Activated B cell treated with CpG ODN at 0.5 μM for 24 hours (primary cell): ENCODE data around the gene MYH7B. TPM values are rescaled to one million over a fixed set of nuclear protein-coding genes. Genes with fewer than 3 reads are reported as not detected.

Source experiments
- ATAC-seq: fragments of 200-7000 bp; cut with Tn5 transposase; one replicate; pipeline ENCODE4 v1.10.0; 2021; ENCODE audit warnings: low read depth, mild to moderate bottlenecking, moderate library complexity
- CTCF ChIA-PET: fragments of 350-600 bp; sonication (Branson Sonifier 250); formaldehyde crosslinking; loops from one replicate; lab custom pipeline; 2021; ENCODE audit warnings: antibody characterized with exemption; lab: Charles Lee
- POLR2A ChIA-PET: fragments of 350-600 bp; sonication (Branson Sonifier 250); formaldehyde crosslinking; loops from one replicate; lab custom pipeline; 2021; ENCODE audit warnings: antibody characterized with exemption; lab: Charles Lee
- DNase-seq: peaks from one replicate; pipeline ENCODE4 v3.0.0; 2022
- H3K27ac Mint-ChIP-seq: one replicate; pipeline ENCODE4 v1.8.0; 2020; ENCODE audit warnings: mixed read lengths
- H3K27me3 Mint-ChIP-seq: one replicate; pipeline ENCODE4 v1.8.0; 2021; ENCODE audit warnings: mixed read lengths
- H3K36me3 Mint-ChIP-seq: one replicate; pipeline ENCODE4 v1.8.0; 2021; ENCODE audit warnings: low read depth, mixed read lengths
- H3K4me1 Mint-ChIP-seq: one replicate; pipeline ENCODE4 v1.8.0; 2021; ENCODE audit warnings: mixed read lengths
- H3K4me3 Mint-ChIP-seq: one replicate; pipeline ENCODE4 v1.8.0; 2020; ENCODE audit warnings: mild to moderate bottlenecking, mixed read lengths
- H3K9me3 Mint-ChIP-seq: one replicate; pipeline ENCODE4 v1.8.0; 2020; ENCODE audit warnings: mixed read lengths
- intact Hi-C: fragments of 100-400 bp; cut with micrococcal nuclease; formaldehyde crosslinking; loops from one replicate; pipeline ENCODE4 v1.15.1; 2024
- total RNA-seq: library from RNA; stranded (reverse); gene quantifications from 2 replicates; pipeline ENCODE4 v1.2.3, GENCODE V29; 2022
- TF ChIP-seq, protein P1 (sequence below): fragments of 200-600 bp; IDR thresholded peaks from one replicate; pipeline ENCODE4 v1.8.0; 2022; ENCODE audit warnings: antibody characterized with exemption, mild to moderate bottlenecking

Gene MYH7B
- total RNA-seq, 1 donor from 2014 or later, result 0.35 TPM

GRCh38 chr20:34979366-34980153 is 23.9 kb downstream of the MYH7B start:
- POLR2A ChIA-PET, result no interaction called here
- Mint-ChIP-seq H3K27ac (no peak overlapping the region), H3K27me3 (peaks cover 33% of the 10 kb centered on the region), H3K4me3 (no peak overlapping the region), H3K9me3 (no peaks in the 10 kb centered on the region), H3K4me1 (no peaks in the 10 kb centered on the region), H3K36me3 (no peaks in the 10 kb centered on the region)
- DNase-seq (no peak), ATAC-seq (no peak)
- TF ChIP-seq, protein P1, sequence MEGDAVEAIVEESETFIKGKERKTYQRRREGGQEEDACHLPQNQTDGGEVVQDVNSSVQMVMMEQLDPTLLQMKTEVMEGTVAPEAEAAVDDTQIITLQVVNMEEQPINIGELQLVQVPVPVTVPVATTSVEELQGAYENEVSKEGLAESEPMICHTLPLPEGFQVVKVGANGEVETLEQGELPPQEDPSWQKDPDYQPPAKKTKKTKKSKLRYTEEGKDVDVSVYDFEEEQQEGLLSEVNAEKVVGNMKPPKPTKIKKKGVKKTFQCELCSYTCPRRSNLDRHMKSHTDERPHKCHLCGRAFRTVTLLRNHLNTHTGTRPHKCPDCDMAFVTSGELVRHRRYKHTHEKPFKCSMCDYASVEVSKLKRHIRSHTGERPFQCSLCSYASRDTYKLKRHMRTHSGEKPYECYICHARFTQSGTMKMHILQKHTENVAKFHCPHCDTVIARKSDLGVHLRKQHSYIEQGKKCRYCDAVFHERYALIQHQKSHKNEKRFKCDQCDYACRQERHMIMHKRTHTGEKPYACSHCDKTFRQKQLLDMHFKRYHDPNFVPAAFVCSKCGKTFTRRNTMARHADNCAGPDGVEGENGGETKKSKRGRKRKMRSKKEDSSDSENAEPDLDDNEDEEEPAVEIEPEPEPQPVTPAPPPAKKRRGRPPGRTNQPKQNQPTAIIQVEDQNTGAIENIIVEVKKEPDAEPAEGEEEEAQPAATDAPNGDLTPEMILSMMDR, result no peak
- CTCF ChIA-PET, result no interaction called here
- intact Hi-C loops, result no loop called here

DNA sequence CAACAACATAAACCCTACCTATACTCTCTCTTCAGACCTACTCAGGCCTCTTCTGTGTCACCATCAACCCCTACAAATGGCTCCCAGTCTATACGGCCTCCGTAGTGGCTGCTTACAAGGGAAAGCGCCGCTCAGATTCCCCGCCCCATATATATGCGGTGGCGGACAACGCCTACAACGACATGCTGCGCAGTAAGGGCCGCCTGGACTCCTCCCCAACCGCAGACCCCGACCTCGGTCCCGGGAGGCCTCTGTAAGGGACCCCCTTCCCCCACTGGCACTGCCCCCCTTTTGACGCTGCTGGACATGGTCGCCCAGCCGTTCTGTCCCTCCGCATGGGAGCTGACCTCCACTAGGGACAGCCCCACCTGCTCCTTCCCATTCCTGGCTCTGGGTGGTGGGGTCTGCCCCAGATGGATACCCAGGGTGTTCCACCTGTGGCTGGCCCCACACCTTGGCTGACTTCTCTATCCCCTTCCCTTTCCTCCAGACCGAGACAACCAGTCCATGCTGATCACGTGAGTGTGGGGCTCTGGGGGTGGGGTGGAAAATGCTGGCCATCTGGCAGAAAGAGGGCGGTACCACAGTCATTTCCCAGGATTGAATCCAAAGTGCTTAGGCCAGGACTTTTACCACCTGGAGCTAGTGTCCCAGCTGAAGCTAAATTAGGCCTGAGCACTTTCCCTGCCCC is 25.0 kb downstream of the MYH7B start:
- Mint-ChIP-seq H3K27me3 (peaks cover 34% of the 10 kb centered on the region), H3K9me3 (no peaks in the 10 kb centered on the region), H3K27ac (no peak overlapping the region), H3K4me1 (no peaks in the 10 kb centered on the region), H3K36me3 (no peaks in the 10 kb centered on the region), H3K4me3 (no peak overlapping the region)
- ChIA-PET POLR2A (no interaction called here), CTCF (no interaction called here)
- no peak for DNase-seq
- no peak for ATAC-seq
- TF ChIP-seq, protein P1, result no peak
- intact Hi-C loops, result no loop called here

DNA sequence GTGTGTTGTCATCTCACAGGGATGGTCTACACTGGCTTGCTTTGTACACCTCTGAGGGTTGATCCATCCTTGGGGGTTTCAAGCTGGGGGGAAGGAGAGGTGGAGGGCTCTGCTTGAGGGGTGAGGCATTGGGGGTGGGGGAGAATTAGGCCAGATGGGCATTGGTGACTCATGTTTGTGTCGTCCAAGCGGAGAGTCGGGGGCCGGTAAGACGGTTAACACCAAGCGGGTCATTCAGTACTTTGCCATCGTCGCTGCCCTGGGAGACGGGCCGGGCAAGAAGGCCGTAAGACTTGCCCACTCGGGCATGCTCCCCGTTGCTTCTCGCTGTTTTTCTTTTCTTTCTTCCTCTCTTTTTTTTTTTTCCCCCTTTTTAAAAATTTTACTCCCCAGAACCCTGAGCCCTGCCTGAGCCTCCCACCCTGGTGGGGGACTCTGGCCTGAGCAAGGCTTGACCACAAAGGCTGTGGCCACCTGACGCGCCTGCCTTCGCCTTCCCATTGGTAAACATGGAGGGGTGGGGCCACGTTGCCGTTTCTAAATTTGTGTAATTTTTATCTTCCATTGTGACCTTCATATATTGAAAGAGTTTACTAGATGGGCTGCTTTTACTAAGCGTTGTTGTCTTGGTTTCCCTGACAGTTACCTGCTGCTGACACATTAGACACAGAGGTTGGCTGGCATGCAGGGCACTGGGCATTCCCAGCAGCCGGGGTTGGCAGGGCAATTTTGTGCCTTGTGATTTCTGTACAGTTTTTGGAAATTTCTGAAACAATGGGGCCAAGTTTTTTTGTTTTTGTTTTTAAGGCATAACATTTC is 26.8 kb downstream of the MYH7B start:
- CTCF ChIA-PET, result no interaction called here
- no peaks in the 10 kb centered on the region for H3K36me3 Mint-ChIP-seq
- no peak overlapping the region for H3K4me3 Mint-ChIP-seq
- H3K9me3 Mint-ChIP-seq, result no peaks in the 10 kb centered on the region
- H3K27me3 Mint-ChIP-seq, result peaks cover 26% of the 10 kb centered on the region
- DNase-seq, result no peak
- H3K27ac Mint-ChIP-seq, result no peak overlapping the region
- ATAC-seq, result no peak
- POLR2A ChIA-PET, result no interaction called here
- TF ChIP-seq, protein P1, result no peak
- H3K4me1 Mint-ChIP-seq, result no peaks in the 10 kb centered on the region
- intact Hi-C loops, result no loop called here

DNA sequence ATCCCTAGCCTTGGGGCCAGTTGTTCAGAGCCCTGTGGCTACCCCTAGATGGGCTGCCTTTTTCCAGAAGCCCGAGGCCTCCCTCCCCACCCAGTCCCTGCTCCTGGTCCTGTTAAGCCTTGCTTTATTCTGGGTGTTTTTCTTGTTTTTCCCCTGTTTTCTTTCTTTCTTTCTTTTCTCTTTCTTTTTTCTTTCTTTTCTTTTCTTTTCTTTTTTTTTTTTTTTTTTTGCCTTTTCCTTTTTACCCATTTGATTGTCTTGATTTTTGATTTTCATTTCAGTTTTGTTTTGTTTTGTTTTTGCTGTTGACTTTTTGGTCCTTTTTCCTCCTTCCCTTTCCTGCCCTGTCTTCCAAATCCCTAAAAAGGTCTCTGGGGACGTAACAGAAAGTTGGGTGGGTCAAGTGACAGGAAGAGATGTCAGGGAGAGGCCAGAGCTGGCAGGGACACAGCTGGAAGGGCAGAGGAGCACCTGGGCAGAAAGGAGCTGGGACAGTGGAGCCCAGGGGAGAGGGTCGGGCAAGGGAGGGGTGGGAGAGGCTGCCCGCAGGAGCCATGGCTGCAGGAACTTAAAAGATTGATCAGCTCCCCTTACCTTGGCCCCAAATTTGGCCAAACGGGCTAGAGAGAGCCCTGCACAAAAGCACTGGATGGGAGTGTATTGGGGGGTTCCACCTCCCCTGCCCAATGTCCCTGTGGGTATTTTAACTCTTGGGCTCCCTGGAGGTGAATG is 27.6 kb downstream of the MYH7B start:
- no peak overlapping the region for H3K4me3 Mint-ChIP-seq
- no peak for ATAC-seq
- CTCF ChIA-PET, result no interaction called here

More for the DNA sequence above, 27.6 kb downstream of the MYH7B start:
- Mint-ChIP-seq H3K36me3 (no peaks in the 10 kb centered on the region), H3K27me3 (peaks cover 22% of the 10 kb centered on the region), H3K27ac (no peak overlapping the region), H3K9me3 (no peaks in the 10 kb centered on the region), H3K4me1 (no peaks in the 10 kb centered on the region)
- POLR2A ChIA-PET, result no interaction called here
- DNase-seq, result no peak
- intact Hi-C loops, result no loop called here
- TF ChIP-seq, protein P1, result no peak
